Activated T-cell treated with anti-CD3 and anti-CD28 coated beads, Interleukin-2, amount 50 U/mL, for 1 hour (primary cell): ENCODE data around the gene INPP5A.

Experiments used
- DNase-seq: peaks from one replicate; pipeline ENCODE4 v3.0.0-alpha.2; 2020

INPP5A gene

DNA sequence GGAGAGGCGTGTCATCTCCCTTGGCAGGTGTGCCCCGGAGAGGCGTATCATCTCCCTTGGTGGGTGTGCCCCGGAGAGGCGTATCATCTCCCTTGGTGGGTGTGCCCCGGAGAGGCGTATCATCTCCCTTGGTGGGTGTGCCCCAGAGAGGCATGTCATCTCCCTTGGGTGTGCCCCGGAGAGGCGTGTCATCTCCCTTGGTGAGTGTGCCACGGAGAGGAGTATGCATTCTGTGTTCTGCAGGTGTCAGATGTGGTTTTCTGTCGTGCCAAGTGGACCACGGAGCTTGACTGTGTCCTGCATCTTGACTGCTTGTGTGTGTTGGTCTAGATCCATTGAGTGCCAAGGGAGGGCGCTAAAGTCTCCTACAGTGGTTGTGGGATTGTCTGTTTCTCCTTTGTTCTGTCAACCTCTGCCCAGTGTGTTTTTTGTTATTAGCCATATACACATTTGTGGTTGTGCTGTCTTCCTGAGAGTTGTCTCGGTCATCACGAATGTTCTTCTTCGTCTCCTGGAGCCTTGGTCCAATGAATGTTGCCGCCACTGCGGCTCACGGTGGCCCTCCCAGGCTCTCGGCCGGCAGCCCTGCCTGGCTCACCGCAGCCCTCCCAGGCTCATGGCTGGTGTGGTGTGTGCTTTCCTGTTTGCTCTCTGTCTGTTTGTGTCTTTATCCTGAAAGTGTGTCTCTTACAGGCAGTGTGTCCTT is 96.8 kb downstream of the INPP5A start:
- no peak for DNase-seq

DNA sequence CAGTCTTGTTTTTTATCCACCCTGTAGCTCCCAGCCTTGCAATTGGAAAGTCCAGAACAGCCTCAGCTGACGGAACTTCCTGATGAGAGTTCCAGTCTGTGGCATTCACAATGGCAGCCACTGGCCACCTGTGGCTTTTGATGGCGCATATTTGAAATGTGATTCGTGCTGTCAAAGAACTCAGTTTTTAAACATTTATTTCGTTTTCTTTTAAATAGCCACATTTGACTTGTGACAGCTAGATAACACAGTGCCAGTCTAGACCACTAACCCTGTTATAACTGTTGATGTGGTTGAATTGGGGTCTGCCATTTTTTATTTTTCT is 97.3 kb downstream of the INPP5A start:
- no peak for DNase-seq

DNA sequence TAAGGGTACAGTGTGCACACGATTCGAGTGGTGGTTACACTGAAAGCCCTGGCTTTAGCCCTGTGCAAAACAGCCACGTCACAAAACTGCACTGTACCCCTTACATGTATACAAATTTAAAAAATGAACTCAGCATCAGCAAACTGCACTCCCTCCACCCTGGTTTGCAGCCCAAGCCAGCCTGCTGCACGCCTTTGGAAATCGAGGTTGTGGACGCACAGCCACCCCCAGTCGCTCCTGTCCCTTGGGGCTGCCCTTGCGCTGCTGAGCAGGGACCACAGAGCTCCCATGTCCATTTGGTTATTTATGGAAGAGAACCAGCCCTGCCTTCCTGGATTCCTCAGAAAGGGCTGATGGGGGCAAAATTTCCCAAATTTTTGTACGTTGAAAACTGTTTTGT is 98.8 kb downstream of the INPP5A start:
- no peak for DNase-seq

DNA sequence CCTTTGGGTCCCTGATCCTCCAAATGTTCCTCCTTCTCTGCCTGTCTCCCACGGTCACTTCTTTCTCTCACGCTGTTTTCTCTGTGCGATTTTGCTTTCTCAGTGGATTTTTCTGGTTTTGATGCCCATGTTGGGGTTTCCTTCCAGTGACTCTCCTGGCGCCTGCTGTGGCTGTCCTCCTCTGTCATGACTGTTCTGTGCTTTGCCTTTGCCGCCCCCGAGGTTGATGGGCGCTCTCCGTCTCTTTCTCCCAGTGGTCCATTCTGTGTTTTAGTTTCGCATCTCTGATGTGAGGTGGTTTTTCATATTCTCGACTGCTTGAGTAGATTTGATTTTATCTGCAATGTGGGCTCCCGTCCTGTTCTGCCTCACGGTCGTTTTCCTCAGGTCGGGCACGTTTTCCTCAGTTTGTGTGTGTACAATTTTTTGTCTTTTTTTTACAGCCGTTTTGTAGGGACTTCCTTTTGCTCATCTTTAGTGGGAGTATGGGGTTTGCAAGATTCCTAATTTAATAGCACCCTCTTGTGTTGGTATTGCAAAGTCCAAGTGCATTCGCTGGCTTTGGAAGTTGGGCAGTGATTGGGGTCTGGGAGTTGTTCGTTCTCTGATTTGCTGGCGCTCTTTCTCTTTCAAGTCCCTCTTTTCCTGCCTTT is 100.0 kb downstream of the INPP5A start:
- DNase-seq: no peak

DNA sequence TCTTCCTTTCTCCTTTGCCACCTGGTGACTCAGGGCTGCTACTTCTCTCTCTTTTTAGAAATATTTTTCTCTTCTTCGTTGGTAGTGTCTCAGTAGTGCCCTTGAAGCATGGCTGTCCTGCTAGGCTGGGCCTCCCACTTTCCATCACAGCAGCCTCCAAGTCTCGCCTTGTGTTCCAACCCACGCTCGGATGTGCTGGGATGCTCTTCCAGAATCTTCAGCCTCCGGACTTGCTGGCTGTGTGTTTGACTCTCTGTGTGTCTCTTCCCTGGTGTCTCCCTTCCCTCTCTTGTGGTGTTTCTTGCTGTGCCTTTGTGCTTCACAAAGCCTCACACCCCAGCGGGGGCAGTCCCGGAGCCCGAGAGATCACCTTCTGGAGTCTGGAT is 100.5 kb downstream of the INPP5A start:
- no peak for DNase-seq

DNA sequence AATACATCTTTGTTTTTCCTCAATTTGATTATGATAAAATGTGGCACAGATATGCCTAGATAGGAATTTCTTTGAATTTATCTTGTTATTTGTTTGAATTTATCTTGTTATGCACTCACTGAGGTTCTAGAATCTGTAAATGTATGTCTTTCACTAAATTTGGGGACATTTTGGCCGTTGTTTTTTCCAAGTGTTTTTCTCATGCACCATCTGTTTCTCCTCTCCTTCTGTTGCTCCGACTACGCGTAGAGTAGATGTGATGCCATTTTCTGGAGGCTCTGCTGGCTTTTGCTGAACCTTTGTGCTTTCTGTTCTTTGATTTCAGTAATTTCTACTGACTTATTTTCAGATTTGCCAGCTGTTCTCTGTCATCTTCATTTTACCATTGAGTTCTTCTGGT is 101.9 kb downstream of the INPP5A start:
- DNase-seq: no peak

DNA sequence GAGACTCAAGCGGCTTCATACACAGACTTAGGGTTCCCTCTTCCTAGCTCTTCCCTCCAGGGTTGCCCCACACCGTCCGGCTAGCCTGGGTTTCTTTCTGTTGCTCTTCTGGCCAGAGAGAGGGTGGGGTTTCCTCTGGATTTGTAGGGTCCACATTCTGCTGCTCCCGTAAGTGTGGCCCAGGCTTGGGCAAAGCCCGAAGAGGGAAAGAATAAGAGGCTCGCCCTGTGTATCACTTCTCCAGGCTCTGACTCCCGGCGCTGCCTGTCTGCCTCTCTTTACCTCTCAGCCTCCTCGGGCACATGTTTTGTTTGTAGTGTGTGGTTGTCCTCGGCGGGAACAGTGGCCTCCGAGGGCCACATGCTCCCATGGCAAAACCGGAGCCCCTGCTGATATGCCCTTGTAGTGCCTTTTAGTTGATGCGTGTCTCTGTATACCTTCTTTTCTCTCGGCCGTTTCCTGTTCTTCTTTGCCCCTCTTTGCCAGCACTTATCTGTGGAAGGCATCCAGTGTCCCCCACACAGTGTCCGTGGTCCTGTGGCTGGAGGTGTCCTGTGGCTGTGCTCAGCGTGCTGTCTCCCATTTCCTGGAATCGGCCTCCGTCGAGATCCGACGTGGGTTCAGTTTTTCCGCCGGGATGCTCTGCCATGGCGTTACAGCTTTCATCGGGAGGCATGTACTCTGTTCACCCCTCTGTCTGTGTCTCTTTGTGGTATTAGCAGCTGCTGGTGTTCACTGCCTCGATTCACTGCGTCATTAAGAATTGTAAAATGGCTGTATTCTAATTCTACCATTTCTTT is 102.9 kb downstream of the INPP5A start:
- no peak for DNase-seq

DNA sequence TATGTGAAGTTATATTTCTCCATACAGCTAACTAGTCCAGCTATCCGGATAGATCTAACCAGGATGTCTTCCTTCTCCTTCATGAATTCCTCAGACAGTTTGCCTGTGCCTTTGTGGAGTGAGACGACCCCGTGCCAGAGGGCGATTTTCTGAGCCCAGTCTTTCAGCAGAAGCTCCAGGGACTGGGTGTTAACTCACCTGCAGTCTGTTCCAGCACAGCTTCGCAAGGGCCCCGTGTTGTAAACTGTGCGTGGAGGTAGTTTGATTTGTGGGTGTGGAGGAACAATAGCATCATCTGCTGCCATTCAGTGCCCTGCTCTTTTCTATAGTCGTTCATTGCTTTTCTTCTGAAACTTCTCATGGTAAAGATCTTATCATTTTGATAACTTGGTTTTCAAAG is 103.8 kb downstream of the INPP5A start:
- DNase-seq: no peak

DNA sequence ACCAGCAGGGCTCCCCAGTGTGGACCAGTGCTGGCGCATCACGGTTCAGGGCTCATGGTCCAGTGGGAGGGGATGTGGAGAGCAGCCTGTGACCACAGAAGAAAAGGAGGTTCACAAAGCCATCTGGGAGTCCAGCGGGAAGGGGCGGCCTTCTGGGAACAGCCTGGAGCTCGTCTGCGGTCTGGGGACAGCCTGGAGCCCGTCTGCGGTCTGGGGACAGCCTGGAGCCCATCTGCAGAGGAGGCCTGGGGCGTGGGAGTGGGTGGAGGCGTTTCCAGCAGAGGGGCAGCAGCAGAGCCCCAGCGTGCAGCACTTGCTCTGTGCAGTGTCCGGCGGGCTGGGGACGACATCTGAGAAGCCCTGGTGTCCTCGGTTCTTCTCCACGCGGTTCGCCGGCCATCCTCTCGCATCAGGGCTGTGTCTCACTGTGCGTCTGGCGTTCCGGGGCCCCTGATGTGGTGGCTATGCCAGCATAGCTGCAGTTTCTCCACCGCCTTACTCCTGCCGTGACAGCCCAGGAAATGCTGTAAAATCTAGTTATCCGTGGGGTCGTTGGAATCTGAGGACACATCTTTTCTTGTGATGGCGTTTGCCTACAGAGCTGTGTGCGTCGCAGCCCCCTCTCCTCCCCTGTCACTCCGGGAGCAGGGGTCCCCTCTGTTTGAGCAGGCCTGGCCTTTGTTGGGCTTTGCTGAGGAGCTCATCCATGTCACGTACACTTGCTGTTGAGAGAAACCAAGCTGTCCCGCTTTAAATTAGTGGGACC is 104.6 kb downstream of the INPP5A start:
- DNase-seq: peak; percentile 13

DNA sequence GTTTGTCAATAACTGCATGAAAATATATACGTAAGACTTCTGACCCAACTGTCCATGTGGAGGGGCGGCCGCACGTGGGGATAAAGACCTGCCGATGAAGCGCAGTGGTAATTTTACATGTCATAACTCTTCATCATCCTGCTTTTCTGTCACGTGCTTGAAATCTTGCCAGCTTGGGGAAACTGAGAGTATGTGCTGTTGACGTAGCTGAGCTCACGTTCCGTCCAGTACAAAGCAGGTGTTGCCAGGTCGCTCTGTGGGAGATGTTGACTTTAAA is 105.1 kb downstream of the INPP5A start:
- no peak for DNase-seq

DNA sequence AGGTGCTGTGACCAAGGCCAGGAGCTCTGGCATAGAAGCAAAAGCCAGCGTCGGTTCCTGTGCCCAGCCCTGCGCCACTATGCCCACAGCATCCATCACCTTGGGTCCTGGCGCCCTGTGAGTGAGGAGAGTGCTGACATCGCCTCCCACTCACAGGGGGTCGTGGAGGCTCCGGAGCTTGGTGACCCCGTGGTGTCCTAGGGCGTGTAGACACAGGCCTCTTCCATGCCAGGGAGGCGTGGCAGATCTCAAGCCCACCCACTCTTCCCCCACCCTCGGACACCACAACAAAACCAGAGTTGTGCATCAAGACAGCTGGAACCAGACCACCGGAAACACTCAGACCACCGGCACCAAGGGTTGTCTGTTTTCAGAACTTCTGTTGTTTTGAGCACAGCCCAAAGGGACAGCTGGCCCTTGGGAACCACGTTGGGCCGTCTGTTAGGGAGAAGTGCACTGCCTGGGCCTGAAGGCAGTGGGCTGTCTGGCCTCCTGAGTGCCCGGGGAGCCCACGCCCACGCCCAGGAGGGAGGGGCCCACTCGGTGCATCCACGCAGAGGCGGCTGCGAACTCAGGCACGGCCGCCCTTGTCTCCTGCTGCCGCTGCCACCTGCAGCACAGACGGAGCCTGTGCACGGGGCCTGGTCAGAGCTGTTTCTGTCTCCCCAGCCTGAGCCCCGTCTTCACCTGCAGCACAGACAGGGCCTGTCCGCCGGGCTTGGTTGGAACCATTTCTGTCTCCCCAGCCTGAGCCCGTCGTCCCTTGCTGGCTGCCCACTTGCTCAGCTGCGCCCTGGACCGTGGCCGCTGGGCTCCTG is 106.3 kb downstream of the INPP5A start:
- DNase-seq: no peak

DNA sequence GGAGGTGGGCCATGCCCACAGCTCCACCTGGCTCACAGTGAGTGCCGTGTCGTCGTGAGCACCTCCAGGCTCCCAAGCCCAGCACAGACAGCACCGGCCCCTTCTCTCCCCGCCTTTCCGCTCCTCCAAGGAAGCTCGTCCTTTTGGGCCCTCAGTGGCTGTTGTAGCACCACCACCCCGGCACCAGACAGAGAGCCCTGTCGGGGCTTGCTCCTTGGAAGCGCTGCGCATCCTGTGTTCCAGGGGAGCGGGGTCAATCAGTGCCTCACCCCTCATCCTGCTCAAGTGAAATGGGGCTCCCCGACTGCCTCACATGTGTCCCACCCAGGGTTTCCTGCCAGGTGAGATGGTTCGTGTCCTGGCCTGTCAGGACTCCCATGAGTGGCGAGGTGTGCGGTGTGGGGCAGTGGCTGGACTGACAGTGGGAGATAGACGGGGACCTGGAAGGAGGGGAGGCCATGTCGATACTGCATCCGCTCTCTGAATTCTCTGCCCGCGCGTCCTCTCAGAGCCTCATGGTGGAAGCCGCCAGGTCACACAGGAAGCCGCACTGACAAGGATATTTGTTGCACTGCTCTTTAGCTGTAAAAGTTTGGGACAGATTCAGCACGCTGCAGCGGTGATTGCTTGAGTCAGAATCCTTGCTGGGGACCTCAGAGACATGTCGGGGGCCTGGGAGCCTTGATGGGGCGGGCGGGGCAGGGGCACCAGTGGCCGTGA is 107.1 kb downstream of the INPP5A start:
- no peak for DNase-seq

DNA sequence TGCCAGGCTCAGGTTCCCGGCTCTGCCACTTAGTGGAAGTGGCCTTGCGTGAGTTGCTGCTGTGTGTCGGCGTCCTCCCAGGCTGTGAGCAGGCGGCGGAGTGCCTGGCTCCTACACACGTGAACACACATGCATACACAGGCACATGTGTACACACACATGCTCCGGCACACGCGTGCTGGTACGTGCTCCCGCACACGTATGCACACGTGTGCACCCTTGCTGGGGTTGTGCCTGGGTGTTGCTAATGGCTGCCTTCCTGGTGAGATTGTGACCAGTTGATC is 107.6 kb downstream of the INPP5A start:
- DNase-seq: no peak

DNA sequence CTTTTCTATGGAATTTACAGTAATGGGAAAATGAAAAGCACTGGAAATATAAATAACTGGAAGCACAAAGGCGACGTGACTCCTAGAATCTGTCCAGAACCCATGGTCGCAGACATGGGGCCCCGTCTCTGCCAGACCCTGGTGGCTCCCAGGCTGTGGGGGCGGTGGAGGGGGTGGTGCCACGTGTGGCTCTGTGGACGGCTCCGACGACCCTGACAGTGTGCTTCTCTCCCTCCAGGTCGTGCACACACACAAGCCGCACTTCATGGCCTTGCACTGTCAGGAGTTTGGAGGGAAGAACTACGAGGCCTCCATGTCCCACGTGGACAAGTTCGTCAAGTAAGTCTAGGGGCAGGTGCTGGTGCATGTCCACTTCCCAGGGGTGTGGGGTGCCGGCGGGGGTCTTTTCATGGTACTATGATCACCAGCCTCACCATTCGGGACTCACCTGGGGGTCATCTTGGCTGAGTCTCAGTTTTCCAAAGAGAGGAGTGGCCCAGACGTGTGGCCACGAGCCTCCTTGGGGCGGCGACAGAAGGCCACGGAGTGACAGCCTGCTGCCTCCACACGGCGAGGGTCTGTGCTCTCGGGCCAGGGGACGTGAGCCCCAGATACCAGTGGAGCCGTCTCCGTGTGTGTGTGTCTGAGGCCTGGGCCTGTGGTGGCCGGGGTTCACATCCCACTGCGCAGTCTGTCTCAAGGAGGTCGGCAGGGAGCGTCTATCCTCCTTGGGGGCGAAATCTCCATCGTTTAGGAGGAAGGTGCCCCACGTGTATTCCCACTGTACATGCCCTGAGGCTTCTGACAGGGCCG is 108.2 kb downstream of the INPP5A start:
- no peak for DNase-seq

DNA sequence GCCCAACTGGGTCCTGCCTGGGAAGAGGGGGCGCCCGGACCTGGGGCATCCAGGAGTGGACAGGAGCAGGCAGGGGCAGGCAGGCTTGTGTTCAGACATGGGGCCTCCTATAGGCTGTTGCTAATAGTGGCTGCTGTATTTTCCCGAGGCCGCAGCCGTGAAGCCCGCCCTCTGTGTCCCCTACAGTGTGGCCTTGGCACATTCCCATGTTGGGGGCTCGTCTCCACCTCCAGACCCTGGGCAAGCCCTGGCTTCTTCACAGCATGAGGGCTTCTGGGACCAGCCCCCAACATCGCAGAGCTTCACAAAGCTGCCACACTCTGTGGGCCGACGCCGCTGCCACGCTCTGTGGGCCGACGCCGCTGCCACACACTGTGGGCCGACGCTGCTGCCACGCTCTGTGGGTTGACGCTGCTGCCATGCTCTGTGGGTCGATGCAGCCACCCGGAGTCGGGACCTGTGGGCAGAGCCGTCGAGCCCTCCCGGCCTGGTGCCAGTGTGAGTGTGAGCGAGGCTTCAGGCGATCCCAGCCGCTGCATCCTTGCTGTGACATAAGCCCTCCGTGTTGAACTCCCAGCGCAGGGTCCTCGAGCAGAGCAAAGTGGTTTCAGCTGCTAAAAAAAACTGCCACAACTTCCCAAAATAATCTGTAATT is 109.0 kb downstream of the INPP5A start:
- no peak for DNase-seq

DNA sequence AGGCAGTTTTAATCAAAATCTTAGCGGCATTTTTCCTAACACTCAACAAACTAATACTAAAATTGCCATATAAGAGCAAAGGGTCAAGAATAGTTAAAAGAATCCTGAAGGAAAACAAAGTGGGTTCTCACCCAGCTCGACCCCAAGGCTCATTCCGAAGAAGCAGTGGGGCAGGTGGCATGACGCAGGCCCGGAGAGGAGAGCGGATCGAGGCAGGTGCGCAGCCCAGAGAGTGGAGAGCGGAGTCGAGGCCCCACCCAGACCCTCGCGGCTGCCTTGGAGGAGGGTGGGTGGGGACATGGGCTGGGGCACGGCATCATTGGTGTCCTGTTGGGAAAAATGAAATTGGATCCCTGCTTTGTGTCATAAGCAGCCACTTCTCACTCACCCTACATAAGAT is 109.8 kb downstream of the INPP5A start:
- DNase-seq: no peak

DNA sequence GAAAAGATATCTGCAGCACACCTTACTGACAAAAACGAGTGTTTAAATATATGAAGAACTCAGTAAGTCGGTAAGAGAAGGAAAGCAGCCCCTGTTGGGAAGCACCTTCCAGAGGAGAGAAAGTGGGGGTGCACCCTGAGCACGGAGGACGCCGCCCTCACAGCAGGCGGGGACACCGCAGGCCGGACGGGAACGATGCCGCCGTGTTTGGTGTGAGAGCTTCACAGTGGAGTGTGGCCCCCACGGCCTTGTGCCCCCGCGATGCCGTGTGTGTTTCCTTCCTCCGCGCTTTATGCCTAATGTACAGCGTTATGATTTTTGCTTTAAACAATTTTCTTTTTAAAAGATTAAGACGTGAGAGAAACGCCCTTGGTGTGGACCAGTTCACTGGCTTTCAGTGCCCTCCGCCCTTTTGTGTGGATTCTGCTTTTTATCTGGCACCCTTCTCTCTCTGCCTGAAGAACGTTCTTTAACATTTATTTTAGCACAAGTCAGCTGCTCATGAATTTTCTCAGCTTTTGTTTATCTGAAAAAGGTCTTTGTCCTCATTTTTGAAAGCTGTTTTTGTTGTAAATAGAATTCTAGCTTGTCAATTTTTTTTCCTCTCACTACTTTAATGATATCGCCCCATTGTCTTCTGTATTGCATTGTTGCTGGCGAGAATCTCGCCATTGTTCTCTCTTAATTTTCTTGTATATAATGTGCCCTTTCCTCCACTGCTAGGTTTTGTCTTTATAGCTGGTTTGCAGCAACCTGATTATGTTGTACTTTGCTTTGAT is 110.7 kb downstream of the INPP5A start:
- no peak for DNase-seq

DNA sequence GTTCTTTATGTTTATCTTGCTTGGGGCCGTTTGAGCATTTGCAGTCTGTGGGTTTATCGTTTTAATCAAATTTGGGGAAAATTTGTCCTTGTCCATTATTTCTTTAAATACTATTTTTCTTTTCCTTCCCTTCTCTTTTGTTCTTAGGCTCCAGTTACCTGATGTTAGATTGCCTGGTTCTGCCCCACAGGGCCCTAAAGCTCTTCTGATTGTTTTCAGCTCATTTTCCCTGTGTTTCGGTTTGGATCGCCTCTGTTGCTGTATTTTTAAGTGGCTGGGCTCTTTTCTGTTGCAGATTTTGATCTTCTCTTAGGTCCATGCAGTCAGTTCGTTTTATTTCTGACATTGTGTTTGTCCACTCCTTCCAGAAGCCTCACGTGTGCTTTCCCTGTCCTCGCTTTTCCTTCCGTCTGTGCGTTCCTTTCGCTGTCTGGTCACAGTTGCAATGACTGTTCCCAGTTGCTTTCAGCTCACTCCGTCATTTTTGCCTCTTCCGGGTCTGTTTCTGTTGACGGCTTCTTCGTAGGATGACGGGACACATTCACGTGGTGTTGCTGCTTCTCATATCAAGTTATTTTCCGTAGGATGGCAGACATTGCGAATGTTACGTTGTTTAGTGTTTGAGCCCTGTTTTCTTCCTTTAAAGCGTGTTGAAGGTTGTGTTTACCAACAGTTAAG is 111.4 kb downstream of the INPP5A start:
- DNase-seq: no peak

DNA sequence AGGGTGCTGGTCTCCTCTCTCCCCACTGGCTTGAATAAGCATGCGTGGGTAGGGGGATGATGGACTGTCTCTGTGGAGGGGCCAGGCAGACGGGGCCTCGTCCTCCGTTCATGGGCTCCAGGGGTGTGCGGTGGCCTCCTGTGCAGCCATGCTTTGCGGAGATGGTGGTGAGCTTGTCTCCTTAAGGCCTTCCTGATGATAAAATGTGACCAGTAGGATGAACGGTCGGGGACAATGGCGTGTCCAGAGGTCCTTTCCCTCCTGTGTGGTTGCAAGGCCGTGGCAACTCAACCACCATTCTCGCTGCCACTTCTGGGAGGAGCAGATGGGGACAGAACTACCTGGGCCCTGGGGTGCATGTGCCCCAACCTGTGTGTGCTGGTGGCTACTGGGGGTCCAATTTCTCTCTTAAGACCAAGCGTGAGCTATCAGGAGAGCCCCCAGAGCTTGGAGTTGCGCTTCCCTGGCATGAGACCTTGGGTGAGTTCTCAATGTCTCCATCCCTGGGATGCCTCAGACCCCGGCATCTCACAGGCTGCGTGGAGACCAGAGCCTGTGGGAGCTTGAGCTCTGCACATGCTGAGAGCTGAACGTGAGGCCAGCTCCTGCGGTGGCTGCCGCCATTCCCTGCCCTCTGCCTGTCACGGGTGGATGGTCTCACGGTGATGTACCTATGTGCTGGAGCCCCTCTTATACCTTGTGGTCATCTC is 112.2 kb downstream of the INPP5A start:
- DNase-seq: no peak
